Measurements from ENCODE around the gene LNPEP. TPM values are rescaled to one million over a fixed set of nuclear protein-coding genes. Genes with fewer than 3 reads are reported as not detected.

LNPEP gene
- total RNA-seq = 56.8 TPM
- long read RNA-seq, full-length matches to known transcripts = 22 of 44 reads
- long read RNA-seq, partial matches to known transcripts = 3 of 44 reads
- long read RNA-seq, other reads (novel, unspliced or antisense) = 19 of 44 reads

DNA sequence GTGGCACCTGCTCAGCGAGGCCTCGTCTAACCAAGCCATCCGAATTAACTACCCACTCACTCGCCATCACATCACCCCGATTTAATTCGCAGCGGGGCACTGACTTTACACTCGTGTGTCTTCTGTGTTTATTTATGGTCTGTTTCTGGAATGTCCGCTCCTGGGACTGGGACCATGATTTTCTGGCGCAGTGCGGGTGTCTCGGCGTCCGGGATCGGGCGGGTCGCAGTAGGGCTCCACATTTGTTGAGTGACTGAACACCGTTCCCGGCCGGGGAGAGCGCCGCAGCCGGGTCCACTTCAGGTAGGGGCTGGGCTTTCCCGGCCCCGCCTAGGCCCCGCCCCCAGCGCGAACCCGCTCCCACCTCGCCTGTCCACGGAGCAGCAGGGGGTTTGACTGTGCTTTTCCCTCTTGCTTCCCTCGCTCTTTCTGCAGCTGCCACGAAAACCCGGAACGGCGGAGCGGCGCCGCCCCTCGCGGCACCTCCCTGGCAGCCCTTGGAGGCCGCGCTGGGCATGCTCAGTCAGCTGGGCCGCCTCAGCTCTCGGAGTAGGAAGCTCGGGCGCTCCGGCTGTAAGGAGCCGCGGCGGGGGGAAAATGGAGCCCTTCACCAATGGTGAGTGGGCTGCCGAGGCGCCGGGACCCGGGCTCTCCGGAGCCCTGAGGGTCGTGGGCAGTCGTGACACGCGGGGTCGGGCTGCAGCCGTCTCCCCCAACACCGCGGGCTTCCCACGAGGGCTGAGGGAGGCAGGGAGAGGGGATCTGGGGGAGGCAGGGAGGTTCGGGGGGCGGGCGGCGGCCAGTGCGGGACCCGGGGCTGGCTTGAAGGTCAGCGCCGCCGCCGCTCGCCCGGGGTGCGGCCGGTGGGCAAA, at the start of gene LNPEP:
Gene LNPEP (plus strand): TSS at position 522 of the 872 bp plus-strand sequence. CDS start 76 bp downstream, at position 598.
- Histone ChIP-seq H3K4me1 (peaks cover 82% of the 10 kb centered on the region), H3K27ac (replicated peaks) (peak within 1 kb of the TSS; percentile 98)
- peak; percentile 96 for DNase-seq

DNA sequence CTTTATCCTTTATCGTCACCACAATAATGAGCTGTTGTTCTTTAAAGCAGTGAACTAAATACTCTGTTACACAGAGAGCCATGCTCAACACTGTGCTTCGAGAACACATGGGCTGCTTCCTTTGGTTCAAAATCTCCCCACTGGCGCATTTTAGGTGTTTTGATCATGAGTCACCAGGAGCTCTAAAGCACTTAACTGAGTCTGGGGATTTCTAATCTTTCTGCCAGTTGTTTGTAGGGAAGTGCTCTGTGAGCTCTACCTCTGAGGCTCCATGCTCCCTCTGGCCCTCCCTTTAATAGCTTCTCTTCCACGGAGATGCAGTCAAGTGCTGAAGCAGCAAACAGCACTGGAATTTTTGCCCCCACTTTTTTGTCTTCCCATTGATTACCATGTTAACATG, 42.5 kb upstream of the LNPEP start:
- intact Hi-C loops (cut with micrococcal nuclease) = no loop called here
- Histone ChIP-seq H3K27me3 (ENCODE audit: low read depth) (no peaks in the 10 kb centered on the region), H3K36me3 (peaks cover 57% of the 10 kb centered on the region), H3K27ac (replicated peaks) (no peak overlapping the region), H3K4me1 (no peaks in the 10 kb centered on the region), H3K4me3 (no peak overlapping the region), H3K9me3 (replicated peaks) (no peaks in the 10 kb centered on the region)
- DNase-seq = no peak
- TF ChIP-seq, protein P1, sequence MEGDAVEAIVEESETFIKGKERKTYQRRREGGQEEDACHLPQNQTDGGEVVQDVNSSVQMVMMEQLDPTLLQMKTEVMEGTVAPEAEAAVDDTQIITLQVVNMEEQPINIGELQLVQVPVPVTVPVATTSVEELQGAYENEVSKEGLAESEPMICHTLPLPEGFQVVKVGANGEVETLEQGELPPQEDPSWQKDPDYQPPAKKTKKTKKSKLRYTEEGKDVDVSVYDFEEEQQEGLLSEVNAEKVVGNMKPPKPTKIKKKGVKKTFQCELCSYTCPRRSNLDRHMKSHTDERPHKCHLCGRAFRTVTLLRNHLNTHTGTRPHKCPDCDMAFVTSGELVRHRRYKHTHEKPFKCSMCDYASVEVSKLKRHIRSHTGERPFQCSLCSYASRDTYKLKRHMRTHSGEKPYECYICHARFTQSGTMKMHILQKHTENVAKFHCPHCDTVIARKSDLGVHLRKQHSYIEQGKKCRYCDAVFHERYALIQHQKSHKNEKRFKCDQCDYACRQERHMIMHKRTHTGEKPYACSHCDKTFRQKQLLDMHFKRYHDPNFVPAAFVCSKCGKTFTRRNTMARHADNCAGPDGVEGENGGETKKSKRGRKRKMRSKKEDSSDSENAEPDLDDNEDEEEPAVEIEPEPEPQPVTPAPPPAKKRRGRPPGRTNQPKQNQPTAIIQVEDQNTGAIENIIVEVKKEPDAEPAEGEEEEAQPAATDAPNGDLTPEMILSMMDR (IDR thresholded peaks at IDR 0.05; ENCODE audit: borderline replicate concordance) = no peak

More for the DNA sequence above, at the start of gene LNPEP:
- TF ChIP-seq, protein P1 (IDR thresholded peaks at IDR 0.05; ENCODE audit: borderline replicate concordance) = no peak
- Histone ChIP-seq H3K4me3 (peak within 1 kb of the TSS; percentile 88), H3K9me3 (replicated peaks) (no peaks in the 10 kb centered on the region), H3K36me3 (no peaks in the 10 kb centered on the region), H3K27me3 (ENCODE audit: low read depth) (no peaks in the 10 kb centered on the region)
- intact Hi-C loops (cut with micrococcal nuclease) = no loop called here

DNA sequence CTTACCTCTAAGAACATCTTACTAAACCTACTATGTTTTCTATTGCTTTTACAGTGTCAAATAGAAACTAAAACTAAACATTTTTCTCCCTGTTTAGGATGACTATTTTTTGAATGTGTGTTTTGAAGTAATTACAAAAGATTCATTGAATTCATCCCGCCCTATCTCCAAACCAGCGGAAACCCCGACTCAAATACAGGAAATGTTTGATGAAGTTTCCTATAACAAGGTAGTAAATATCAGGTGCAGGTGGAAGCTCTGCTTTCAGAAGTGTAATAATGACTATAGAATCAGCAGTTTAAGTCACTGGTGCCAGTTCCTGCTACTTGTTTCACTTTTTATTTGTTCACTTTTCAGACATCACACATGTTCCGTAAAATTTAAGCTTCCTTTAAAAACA, 39.6 kb upstream of the LNPEP start:
- H3K27ac ChIP-seq (replicated peaks) = no peak overlapping the region
- H3K4me3 ChIP-seq = no peak overlapping the region
- TF ChIP-seq, protein P1 (IDR thresholded peaks at IDR 0.05; ENCODE audit: borderline replicate concordance) = no peak
- no peaks in the 10 kb centered on the region for H3K9me3 ChIP-seq (replicated peaks)
- H3K27me3 ChIP-seq (ENCODE audit: low read depth) = no peaks in the 10 kb centered on the region
- no peak for DNase-seq
- peaks cover 48% of the 10 kb centered on the region for H3K36me3 ChIP-seq
- intact Hi-C loops (cut with micrococcal nuclease) = no loop called here
- H3K4me1 ChIP-seq = no peaks in the 10 kb centered on the region

DNA sequence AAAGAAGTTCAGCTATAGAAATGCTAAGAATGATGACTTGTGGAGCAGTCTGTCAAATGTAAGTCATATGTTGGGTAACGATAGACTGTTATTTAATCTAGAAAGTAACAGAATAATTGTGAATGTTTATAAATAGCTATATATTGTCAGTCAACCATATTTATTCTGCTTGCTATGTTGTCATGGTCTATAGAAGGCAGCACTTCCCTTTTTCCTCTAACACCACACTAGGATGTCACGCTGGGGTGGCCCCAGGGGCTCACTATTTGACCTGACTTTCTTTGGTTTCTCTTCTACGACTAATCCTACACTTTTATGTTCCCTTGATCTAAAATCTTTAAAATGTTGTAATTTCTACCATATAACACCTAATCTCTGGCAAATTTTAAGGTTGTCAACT, 39.1 kb upstream of the LNPEP start:
- intact Hi-C loops (cut with micrococcal nuclease) = no loop called here
- TF ChIP-seq, protein P1 (IDR thresholded peaks at IDR 0.05; ENCODE audit: borderline replicate concordance) = no peak
- Histone ChIP-seq H3K27ac (replicated peaks) (no peak overlapping the region), H3K4me1 (no peaks in the 10 kb centered on the region), H3K4me3 (no peak overlapping the region), H3K9me3 (replicated peaks) (no peaks in the 10 kb centered on the region), H3K36me3 (peaks cover 51% of the 10 kb centered on the region), H3K27me3 (ENCODE audit: low read depth) (no peaks in the 10 kb centered on the region)
- no peak for DNase-seq

DNA sequence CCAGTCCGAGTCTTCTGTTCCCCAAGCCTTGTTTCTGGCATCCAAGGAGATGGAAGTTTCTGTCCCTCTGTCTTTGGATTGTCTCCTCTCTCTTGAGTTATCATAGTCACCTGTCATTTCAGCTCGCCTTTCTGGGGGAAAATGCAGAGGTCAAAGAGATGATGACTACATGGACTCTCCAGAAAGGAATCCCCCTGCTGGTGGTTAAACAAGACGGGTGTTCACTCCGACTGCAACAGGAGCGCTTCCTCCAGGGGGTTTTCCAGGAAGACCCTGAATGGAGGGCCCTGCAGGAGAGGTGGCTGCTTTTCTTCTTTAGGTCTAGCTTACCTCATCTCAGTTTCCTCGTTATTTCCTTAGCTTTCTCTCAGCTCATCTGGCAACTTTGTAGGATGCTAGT, 34.5 kb upstream of the LNPEP start:
- no peak for DNase-seq
- Histone ChIP-seq H3K4me3 (no peak overlapping the region), H3K36me3 (peaks cover 58% of the 10 kb centered on the region), H3K4me1 (no peaks in the 10 kb centered on the region), H3K27ac (replicated peaks) (no peak overlapping the region), H3K27me3 (ENCODE audit: low read depth) (no peaks in the 10 kb centered on the region), H3K9me3 (replicated peaks) (no peaks in the 10 kb centered on the region)
- TF ChIP-seq, protein P1 (IDR thresholded peaks at IDR 0.05; ENCODE audit: borderline replicate concordance) = peak; percentile 20
- intact Hi-C loops (cut with micrococcal nuclease) = no loop called here

All from left ventricle myocardium inferior (tissue), 1 donor.